LoVo (cell line): ENCODE data around the gene PLOD1.
"Not testable (repeated sequence)": the region's sequence is repeated elsewhere in the genome, so short reads cannot be mapped to it uniquely, and the experiment has no call there.

Source experiments
- DNase-seq: peaks from one replicate; pipeline ENCODE4 v3.0.0-alpha.2; 2016; ENCODE audit warnings: low spot score

PLOD1 gene

DNA sequence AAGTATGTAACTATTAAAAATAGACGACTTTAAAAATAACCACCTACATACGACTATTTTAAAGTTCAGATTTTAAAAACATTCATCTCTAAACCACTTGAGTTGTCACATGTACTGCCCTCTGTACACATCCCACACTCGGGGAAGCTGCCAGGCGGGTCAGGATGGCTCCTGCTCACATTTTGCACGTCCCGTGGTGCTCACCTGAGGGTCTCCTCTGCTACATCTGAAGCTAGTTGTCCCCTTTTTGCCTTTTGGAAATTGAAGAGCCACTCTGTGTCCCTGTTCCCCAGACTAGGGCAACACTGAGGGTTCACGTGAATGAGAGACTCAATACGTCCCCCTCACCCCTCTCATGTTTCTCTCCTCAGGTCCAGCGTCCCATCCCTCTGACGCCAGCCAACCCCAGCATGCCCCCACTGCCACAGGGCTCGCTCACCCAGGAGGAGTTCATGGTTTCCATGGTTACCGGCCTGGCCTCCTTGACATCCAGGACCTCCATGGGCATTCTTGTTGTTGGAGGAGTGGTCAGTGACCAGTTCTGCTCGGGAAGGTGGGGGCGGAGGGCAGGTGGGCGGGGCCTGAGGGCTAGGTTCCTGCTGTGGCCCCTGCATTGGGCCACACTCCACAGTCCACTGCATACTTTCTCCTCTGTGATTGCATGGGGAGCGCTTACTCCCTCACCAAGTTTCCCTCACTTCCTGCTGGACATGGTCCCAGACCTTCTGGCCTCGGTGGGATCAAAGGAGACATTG is 71.8 kb downstream of the PLOD1 start:
- DNase-seq: no peak

DNA sequence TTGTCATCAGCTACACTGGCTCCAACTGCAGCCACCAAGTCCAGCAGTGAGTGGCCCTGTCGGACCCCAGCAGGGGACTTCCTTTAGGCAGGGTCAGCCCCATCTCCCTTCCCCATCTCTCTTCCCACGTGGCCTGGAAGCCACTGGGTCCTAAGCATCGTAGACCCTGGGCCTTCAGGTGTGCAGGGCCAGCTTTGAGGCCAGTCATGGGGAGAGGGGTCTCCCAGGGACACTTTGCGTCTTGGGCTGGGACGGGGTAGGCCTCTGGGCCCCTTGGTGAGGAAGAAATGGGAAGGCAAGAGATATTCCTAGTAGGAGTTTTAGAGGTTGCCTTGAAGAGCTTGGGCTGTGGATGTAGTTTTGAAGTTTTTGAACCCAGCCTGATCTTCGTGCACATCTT is 72.7 kb downstream of the PLOD1 start:
- no peak for DNase-seq

DNA sequence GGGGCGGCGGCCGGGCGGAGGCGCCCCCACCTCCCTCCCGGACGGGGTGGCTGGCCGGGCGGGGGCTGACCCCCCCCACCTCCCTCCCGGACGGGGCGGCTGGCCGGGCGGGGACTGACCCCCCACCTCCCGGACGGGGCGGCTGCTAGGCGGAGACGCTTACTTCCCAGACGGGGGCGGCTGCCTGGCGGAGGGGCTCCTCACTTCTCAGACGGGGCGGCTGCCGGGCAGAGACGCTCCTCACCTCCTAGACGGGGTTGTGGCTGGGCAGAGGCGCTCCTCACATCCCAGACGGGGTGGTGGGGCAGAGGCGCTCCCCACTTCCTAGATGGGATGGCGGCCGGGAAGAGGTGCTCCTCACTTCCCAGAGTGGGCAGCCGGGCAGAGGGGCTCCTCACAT is 73.8 kb downstream of the PLOD1 start:
- DNase-seq: not testable (repeated sequence)

DNA sequence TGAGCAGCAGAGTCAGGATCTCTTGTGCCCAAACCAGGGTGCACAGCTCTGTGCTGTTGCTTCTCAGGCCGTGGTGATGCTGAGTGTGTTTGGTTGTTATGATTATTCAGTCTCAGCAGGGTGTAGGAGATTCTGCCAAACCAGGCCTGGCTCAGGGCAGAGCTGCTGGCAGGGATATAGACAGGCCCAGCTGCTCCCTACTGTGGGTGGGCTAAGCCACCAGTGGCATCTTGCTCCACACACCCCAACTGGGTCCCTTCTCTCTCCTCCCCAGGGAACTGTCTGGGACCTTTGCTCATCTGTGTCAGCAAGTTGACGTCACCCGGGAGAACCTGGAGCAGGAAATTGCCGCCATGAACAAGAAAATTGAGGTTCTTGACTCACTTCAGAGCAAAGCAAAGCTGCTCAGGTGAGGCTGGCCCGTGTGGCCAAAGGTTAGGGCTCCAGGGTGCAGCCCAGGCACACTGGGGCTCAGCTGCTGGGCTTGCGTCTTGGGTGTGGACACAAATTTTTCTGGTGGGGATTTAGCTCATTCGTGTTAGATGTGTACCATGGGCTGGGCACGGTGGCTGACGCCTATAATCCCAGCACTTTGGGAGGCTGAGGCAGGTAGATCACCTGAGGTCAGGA is 74.9 kb downstream of the PLOD1 start:
- no peak for DNase-seq

DNA sequence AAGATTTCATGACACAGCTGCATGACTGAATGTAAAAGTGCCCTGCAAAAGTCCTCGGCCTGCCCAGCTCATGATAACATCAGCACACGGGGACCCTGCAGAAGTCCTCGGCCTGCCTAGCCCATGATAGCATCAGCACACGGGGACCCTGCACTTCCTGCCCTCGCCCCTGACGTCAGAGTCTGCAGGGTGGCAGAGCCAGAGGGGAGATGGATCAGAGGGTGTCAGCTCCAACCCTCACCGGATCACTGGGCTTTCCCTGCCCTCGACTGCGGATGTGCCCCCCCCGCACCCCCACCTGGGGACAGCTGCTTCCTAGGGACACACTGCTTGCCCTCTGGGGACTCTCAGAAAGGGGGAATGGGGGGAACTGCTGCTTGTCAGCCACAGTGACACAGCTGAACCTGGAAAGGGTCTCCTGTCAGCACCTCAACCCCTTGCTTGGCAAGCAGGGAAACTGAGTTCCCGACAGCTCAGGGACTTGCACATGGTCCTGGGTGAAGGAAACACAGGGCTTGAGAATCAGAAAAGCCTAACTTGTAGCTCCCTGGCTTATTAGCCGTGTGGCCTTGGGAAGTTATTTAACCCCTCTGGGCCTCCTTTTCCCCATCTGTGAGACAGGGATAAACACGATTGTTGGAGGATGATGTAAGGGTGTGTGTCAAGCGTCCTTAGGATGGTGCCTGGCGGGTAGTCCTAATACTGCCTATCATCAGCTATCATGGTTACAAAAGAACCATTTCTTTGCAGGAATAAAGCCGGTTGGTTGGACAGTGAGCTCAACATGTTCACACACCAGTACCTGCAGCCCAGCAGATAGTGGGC is 76.4 kb downstream of the PLOD1 start:
- no peak for DNase-seq

DNA sequence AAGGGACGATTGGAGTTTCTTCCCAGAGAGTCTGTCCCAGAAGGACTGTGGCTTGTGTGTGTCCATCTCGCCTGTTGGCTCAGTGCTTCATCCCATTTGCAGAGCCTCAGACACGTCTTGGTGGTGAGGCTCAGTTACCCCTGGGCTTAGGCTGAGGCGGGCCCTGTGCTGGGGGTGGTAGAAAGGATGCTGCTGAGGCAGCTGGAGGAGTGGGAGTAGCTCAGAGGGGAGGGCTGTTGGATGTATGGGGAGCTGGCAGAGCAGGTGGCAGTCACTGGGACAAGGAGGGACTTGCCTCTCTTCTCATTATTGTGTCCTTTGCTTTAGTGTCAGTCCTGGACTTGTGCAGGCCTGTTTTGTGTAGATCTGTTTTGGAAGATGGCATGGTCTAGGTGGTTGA is 77.5 kb downstream of the PLOD1 start:
- no peak for DNase-seq

DNA sequence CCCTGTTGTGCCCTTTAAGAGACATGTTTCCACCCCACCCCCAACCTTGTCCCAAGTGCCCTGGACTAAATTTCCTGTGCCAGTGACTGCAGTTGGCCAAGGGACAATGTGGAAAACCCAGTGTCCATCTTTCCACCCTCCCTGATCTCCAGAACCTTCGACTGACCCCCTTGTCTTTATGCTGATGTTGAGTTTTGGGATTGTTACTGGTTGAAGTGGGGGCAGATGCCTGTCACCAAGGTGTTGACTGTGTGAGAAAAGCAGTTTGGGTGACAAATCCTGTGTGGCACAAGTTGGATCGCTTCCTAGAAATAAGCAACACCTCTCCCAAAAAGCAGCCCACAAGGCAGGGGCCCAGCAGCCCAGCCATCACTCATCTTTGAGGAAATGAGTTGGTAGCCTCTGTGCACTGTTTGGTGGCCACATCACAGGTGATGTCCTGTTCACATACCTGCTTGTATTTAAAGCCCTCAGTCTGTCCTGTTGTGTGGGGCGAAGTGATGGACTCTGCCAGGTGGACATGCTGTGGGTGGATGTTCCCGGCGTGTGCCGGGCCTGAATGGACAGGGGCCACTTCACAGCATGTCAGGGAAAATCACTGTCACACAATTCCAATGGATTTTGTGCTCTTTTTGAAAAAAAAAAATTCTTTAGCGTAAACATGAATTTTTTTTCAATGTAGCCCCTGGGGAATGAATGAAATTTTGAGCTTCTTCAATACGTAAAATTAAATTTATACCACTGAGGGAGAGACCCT is 78.2 kb downstream of the PLOD1 start:
- no peak for DNase-seq

DNA sequence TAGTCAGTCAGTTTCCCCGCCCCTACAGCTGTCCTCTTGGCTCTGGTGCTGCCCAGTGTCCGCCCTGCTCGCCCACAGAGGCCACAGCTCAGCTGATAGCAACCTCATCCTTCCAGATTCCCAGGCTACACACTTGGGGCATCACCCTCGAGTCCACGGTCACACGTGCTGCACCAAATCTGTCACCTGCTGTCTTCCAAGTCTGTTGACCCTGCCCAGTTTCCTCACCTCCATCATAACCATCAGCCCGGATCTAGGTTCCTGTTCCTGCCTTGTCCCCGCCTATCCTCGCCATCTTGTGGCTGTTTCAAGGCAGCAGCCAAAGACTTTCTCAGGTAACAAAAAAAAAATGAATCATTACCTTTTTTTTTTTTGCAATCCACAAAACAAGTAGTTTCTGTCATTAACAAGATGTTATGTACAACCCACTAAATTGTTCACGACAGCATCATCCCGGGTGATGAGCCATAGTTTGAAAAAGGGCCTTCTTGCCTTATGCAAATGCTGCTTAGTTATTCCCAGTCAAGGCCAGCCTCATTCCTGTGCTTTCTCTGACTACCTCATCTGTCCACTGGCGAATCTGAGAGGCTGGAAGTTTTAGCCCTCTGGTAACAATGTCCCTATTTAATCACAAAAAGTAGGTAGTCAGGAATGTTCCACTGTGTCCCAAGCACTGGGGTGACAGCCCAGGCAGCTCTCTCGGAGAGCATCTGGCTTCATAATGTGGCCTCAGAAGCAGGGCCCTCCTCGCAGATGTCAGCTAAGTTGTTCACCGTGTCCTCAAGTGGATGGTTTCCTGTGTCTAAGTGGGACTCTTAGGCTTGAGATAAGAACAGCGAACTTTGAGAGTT is 79.8 kb downstream of the PLOD1 start:
- no peak for DNase-seq

DNA sequence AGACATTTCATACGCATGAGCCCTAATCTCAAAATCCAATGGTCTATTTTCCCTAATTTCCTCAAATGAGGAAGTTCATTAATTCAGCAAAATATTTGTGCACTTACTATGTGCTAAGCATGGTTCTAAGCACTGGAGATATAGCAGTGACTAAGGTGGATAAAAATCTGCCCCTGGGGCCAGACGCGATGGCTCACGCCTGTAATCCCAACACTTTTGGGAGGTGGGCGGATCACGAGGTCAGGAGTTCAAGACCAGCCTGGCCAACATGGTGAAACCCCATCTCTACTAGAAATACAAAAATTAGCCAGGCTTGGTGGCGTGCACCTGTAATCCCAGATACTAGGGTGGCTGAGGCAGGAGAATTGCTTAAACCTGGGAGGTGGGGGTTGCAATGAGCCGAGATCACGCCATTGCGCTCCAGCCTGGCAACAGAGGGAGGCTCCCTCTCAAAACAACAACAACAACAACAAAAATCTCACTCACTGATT is 80.5 kb downstream of the PLOD1 start:
- no peak for DNase-seq

DNA sequence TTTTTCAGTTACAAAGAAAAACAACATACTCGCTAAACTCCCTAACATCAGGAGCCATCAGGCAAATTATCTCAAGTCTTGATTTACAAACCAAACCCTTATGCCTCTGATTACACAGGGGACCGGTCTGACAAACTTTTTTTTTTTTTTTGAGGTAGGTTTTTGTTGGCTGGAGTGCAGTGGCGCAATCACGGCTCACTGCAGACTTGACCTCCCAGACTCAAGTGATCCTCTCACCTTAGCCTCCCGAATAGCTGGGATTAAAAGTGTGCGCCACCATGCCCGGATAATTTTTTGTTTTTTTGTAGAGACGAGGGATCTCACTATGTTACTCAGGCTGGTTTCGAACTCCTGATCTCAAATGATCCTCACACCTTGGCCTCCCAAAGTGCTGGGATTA is 81.0 kb downstream of the PLOD1 start:
- DNase-seq: no peak

DNA sequence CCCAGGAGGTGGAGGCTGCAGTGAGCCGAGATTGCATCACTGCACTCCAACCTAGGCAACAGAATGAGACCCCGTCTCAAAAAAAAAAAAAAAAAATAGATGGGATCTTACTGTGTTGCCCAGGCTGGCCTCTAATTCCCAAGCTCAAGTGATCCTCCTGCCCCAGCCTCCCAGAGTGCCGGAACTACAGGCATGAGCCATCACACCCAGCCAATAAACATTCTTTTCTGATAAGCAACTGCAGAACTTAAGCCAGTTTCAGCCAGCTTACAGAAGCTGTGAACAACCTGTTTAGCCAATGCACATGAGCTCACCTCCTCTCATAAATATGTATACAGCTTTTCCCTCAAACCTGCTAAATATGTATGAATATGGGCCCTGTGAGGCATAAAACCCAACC is 81.7 kb downstream of the PLOD1 start:
- DNase-seq: no peak

DNA sequence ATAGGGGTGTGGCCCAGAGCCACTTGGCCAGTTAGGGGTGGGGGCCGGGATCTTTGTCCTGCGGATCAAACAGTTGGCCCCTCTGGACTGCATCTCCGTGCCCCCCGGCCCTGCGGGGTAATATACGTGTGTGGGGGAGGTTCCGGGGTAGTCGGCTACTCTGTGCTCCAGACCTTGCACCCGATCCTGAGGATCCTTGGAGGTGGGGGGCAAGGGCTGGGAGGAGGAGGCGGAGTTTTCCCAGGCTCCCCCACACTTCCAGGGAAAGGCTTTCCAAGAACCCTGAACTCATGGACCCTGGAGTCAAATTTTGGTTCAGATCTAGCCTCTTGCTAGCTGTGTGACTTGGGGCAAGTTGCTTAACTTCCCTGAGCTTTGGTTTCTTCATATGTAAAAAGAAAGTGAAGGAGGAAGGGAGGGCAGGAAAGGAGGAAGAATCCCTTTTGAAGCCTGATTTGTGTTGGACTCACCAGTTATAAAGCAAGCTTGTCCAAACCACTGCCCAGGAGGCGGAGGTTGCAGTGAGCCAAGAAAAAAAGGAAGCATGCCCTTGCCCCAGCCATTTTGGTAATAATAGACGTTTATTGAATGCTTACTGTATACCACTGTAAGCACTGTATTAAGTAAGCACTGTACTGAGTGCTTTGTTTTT is 85.5 kb downstream of the PLOD1 start:
- no peak for DNase-seq

DNA sequence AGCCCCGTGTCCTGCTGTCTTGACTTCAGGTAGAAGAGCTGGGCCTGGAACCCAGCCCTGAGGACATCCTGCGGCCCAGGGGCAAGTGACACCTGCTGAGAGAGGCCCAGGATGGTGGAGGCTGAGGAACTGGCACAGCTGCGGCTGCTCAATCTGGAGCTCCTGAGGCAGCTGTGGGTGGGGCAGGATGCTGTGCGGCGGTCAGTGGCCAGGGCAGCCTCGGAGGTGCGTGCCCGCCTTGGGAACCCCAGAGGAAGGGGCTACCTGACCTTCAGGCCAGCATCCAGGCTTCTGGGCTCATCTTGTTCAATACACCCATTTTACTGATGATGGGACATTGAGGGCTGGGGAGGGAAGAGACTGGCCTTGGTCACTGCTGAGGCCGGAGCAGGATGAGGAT is 87.1 kb downstream of the PLOD1 start:
- no peak for DNase-seq

DNA sequence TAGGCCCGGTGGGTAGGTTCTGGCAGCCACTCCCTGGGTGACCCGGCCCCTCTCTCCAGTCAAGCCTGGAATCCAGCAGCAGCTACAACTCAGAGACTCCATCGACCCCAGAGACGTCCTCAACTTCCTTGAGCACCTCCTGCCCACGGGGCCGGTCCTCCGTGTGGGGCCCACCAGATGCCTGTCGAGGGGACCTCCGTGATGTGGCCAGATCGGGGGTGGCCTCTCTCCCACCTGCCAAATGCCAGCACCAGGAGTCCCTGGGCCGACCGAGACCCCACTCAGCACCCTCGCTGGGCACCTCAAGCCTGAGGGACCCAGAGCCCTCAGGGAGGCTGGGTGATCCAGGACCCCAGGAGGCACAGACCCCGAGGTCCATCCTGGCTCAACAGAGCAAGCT is 87.5 kb downstream of the PLOD1 start:
- DNase-seq: no peak
